Fibroblast of lung (primary cell): ENCODE results near the gene MS4A4E. TPM values are rescaled to one million over a fixed set of nuclear protein-coding genes. Genes with fewer than 3 reads are reported as not detected.
"Not testable (repeated sequence)": the region's sequence is repeated elsewhere in the genome, so short reads cannot be mapped to it uniquely, and the experiment has no call there.

ENCODE experiments used
- DNase-seq, 2 donors: peaks; one replicate each; pipeline versions ENCODE4 v3.0.0 to v3.0.0-alpha.2; 2010; ENCODE audit warnings: low read depth in 2 of 2
- H2AFZ ChIP-seq: 2 replicates; pipeline ENCODE4 v1.5.1; 2012; ENCODE audit warnings: low read length, control low read depth, inconsistent platforms
- H3K27ac ChIP-seq: 2 replicates; pipeline ENCODE4 v1.5.1; 2011; ENCODE audit warnings: low read length, control low read depth; ENCODE audit not compliant: insufficient read depth
- H3K27me3 ChIP-seq: 2 replicates; pipeline ENCODE4 v1.5.1; 2011; ENCODE audit warnings: mild to moderate bottlenecking, low read length; ENCODE audit not compliant: control insufficient read depth, insufficient read depth
- H3K36me3 ChIP-seq: 2 replicates; pipeline ENCODE4 v1.5.1; 2011; ENCODE audit warnings: low read length; ENCODE audit not compliant: control insufficient read depth, insufficient read depth
- H3K4me1 ChIP-seq: 2 replicates; pipeline ENCODE4 v1.5.1; 2011; ENCODE audit warnings: low read length; ENCODE audit not compliant: control insufficient read depth, insufficient read depth; ENCODE audit errors: extremely low read depth
- H3K4me2 ChIP-seq: 2 replicates; pipeline ENCODE4 v1.5.1; 2011; ENCODE audit warnings: low read length, control low read depth; ENCODE audit not compliant: insufficient read depth; ENCODE audit errors: extremely low read depth
- H3K4me3 ChIP-seq, 4 experiments: fragments of 200-600 bp in 1 of 4; sonication (generic) in 1 of 4; replicated peaks in 1 of 4; 2 replicates each; pipeline ENCODE4 v1.5.1; 2011 to 2016; ENCODE audit warnings: low read length in 4 of 4, low read depth in 3 of 4, mild to moderate bottlenecking in 3 of 4, control low read depth in 2 of 4, inconsistent platforms in 1 of 4, mixed read lengths in 1 of 4; ENCODE audit not compliant: insufficient read depth in 1 of 4; ENCODE audit errors: control extremely low read depth in 1 of 4
- H3K79me2 ChIP-seq: 2 replicates; pipeline ENCODE4 v1.5.1; 2012; ENCODE audit warnings: mild to moderate bottlenecking, low read length, inconsistent platforms; ENCODE audit not compliant: control insufficient read depth, insufficient read depth
- H3K9ac ChIP-seq: 2 replicates; pipeline ENCODE4 v1.5.1; 2011; ENCODE audit warnings: mild to moderate bottlenecking, low read length, control low read depth; ENCODE audit not compliant: insufficient read depth
- H3K9me3 ChIP-seq: 2 replicates; pipeline ENCODE4 v1.5.1; 2012; ENCODE audit warnings: low read depth, low read length; ENCODE audit not compliant: control insufficient read depth, insufficient read depth
- H4K20me1 ChIP-seq: 2 replicates; pipeline ENCODE4 v1.5.1; 2011; ENCODE audit warnings: low read length; ENCODE audit not compliant: control insufficient read depth, insufficient read depth; ENCODE audit errors: extremely low read depth
- EZH2 ChIP-seq: IDR thresholded peaks from 2 replicates; pipeline ENCODE4 v1.5.1; 2012; ENCODE audit warnings: low read length, control low read depth, mild to moderate bottlenecking; ENCODE audit errors: missing control alignments
- polyA minus RNA-seq: library from RNA; depleted of rRNA, polyadenylated mRNA; stranded (reverse); fragments of >200 nt; gene quantifications from 2 replicates; pipeline ENCODE4 v1.2.3, GENCODE V29; 2011; ENCODE audit warnings: low replicate concordance
- polyA plus RNA-seq, 2 donors: library from polyadenylated mRNA; depleted of rRNA in 1 of 2; stranded (reverse) in 1 of 2; unstranded in 1 of 2; fragments of >200 nt; gene quantifications; 2 replicates each; pipeline ENCODE4 v1.2.1, GENCODE V29; 2011 to 2012; ENCODE audit warnings: missing spikeins in 1 of 2
- total RNA-seq: library from RNA; depleted of rRNA; stranded (reverse); fragments of >200 nt; gene quantifications from 2 replicates; pipeline ENCODE4 v1.2.1, GENCODE V29; 2014
- TF ChIP-seq, protein P1 (sequence below), 2 donors: IDR thresholded peaks in 1 of 2; conservative IDR thresholded peaks in 1 of 2; 1 replicate in 1 of 2; 2 replicates in 1 of 2; pipeline ENCODE4 v1.5.1; 2011 to 2012; ENCODE audit warnings: low read length in 2 of 2, control low read depth in 1 of 2, inconsistent platforms in 1 of 2, low read depth in 1 of 2, mild to moderate bottlenecking in 1 of 2

MS4A4E gene
- total RNA-seq (not detected in 2 replicates), polyA plus RNA-seq (not detected in 2 replicates), polyA minus RNA-seq (not detected in 2 replicates)
- not detected in 2 replicates for polyA plus RNA-seq (2012)

DNA sequence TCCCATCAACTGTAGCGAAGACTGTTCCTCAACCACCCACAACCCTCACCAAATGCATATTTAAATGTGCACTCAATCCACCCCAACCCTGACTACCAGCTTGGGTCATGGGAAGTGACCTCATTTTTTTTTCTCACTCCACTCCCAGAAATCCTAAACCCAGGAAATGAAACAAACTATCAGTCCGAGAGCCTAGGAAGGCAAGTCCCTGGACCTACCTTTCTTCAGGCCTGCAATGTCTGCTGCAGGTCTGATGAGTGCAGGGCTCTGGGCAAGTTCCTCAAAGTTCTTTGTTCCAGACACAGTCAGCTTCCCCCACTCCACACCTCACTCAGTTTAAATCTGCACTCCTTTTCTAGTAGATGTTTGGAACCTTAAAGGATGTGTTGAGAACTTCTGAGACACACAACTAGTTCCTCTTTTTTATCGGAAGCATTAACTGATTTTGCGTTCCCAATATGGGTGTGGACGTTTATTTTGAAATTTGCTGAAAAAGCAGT is at the start of gene MS4A4E:
Gene MS4A4E (minus strand): TSS at position 398 of the 500 bp plus-strand sequence. CDS start 13,082 bp downstream, outside the sequence.
- no peaks in the 10 kb centered on the region for H3K4me1 ChIP-seq
- no peak within 1 kb of the TSS for H3K4me3 ChIP-seq
- no peaks in the 10 kb centered on the region for H3K9me3 ChIP-seq
- H3K79me2 ChIP-seq = no peaks in the 10 kb centered on the region
- no peaks in the 10 kb centered on the region for H3K27me3 ChIP-seq
- no peak within 1 kb of the TSS for H3K4me2 ChIP-seq
- no peak for DNase-seq
- no peak within 1 kb of the TSS for H2AFZ ChIP-seq
- H3K27ac ChIP-seq = no peak within 1 kb of the TSS
- no peak for TF ChIP-seq EZH2
- TF ChIP-seq, protein P1, sequence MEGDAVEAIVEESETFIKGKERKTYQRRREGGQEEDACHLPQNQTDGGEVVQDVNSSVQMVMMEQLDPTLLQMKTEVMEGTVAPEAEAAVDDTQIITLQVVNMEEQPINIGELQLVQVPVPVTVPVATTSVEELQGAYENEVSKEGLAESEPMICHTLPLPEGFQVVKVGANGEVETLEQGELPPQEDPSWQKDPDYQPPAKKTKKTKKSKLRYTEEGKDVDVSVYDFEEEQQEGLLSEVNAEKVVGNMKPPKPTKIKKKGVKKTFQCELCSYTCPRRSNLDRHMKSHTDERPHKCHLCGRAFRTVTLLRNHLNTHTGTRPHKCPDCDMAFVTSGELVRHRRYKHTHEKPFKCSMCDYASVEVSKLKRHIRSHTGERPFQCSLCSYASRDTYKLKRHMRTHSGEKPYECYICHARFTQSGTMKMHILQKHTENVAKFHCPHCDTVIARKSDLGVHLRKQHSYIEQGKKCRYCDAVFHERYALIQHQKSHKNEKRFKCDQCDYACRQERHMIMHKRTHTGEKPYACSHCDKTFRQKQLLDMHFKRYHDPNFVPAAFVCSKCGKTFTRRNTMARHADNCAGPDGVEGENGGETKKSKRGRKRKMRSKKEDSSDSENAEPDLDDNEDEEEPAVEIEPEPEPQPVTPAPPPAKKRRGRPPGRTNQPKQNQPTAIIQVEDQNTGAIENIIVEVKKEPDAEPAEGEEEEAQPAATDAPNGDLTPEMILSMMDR (conservative IDR thresholded peaks at IDR 0.05 in 1 of 2, IDR thresholded peaks at IDR 0.05 in 1 of 2; ENCODE audit: low read depth in 1 of 2, low read length in 2 of 2) = no peak
- H3K9ac ChIP-seq = no peak within 1 kb of the TSS
- no peaks in the 10 kb centered on the region for H3K36me3 ChIP-seq
- no peaks in the 10 kb centered on the region for H4K20me1 ChIP-seq

DNA sequence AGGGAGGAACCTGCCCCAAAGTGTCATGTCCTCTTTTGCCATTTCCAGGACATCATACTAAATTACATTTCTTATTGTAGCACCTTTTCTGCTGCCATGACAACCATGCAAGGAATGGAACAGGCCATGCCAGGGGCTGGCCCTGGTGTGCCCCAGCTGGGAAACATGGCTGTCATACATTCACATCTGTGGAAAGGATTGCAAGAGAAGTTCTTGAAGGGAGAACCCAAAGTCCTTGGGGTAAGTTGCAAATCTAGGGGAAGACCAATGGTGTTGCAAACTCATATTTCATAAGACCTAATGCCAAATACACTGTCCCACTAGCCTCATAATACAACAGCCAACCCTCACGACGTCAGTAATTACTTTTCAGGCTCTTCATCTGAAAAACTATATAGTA is 49.2 kb upstream of the MS4A4E start:
- H3K4me3 ChIP-seq = no peak overlapping the region
- no peak for TF ChIP-seq EZH2
- TF ChIP-seq, protein P1 (conservative IDR thresholded peaks at IDR 0.05 in 1 of 2, IDR thresholded peaks at IDR 0.05 in 1 of 2; ENCODE audit: low read depth in 1 of 2, low read length in 2 of 2) = no peak

DNA sequence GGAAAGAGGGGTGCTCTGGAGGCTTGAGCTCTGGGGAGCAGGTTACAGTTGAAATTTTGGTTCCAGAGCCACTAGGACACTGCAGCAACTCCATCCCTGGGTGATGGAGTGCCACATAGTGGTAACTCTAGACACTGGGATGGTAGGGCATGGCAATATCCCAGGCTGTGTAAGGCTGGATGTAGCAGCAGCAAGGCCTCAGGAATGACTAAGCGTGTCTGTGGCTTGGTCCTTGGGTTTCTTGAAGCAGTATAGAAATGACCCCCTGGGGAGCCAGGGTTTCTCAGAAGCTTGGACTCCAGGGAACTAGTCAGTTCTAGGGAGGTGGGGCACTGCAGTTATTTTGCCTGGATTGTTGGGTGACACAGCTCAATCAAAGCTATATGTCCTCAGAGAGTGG is 45.6 kb upstream of the MS4A4E start:
- no peak overlapping the region for H3K9ac ChIP-seq
- H2AFZ ChIP-seq = no peak overlapping the region
- H3K27ac ChIP-seq = no peak overlapping the region
- H3K36me3 ChIP-seq = no peaks in the 10 kb centered on the region
- no peaks in the 10 kb centered on the region for H3K79me2 ChIP-seq
- TF ChIP-seq, protein P1 (conservative IDR thresholded peaks at IDR 0.05 in 1 of 2, IDR thresholded peaks at IDR 0.05 in 1 of 2; ENCODE audit: low read depth in 1 of 2, low read length in 2 of 2) = no peak
- no peak for TF ChIP-seq EZH2
- no peak overlapping the region for H3K4me2 ChIP-seq
- no peaks in the 10 kb centered on the region for H3K4me1 ChIP-seq
- H3K27me3 ChIP-seq = no peaks in the 10 kb centered on the region
- H3K9me3 ChIP-seq = no peaks in the 10 kb centered on the region
- no peak overlapping the region for H3K4me3 ChIP-seq
- H4K20me1 ChIP-seq = no peaks in the 10 kb centered on the region
- DNase-seq = no peak

More for the DNA sequence above, 49.2 kb upstream of the MS4A4E start:
- Histone ChIP-seq H3K9ac (no peak overlapping the region), H3K9me3 (no peaks in the 10 kb centered on the region), H4K20me1 (no peaks in the 10 kb centered on the region), H3K79me2 (no peaks in the 10 kb centered on the region), H2AFZ (no peak overlapping the region), H3K27ac (no peak overlapping the region), H3K4me1 (no peaks in the 10 kb centered on the region), H3K27me3 (no peaks in the 10 kb centered on the region), H3K4me2 (no peak overlapping the region), H3K36me3 (no peaks in the 10 kb centered on the region)
- no peak for DNase-seq

DNA sequence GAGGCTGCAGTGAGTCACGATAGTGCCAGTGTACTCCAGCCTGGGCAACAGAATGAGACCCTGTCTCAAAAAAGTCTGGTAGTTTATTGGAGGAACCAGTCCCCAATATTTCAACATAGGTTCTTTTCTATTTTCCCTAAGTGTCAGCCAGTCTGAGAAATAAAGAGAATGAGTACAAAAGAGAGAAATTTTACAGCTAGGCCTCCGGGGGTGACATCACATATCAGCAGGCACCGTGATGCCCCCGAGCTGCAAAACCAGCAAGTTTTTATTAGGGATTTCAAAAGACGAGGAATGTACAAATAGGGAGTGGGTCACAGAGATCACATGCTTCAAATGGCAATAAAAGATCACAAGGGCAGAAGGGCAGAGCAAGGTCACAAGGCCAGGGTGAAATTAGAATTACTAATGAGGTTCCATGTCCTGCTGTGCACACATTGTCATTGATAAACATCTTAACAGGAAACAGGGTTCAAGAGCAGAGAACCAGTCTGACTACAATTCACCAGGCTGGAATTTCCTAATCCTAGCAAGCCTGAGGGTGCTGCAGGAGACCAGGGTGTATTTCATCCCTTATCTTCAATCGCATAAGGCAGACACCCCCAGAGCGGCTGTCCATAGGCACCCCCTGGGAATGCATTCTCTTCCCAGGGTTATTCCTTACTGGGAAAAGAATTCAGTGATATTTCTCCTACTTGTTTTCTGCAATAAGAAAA is 42.6 kb upstream of the MS4A4E start:
- not testable (repeated sequence) for H3K4me3 ChIP-seq, H3K27me3 ChIP-seq, H3K9me3 ChIP-seq, H3K9ac ChIP-seq, H3K36me3 ChIP-seq, H2AFZ ChIP-seq, H3K27ac ChIP-seq, H4K20me1 ChIP-seq, H3K4me1 ChIP-seq, H3K79me2 ChIP-seq, DNase-seq, H3K4me2 ChIP-seq
